Muscle of leg (tissue), 11 donors: Measurements from ENCODE around the gene TSNAX. TPM values are rescaled to one million over a fixed set of nuclear protein-coding genes. Genes with fewer than 3 reads are reported as not detected.
"Not testable (repeated sequence)": the region's sequence is repeated elsewhere in the genome, so short reads cannot be mapped to it uniquely, and the experiment has no call there.

Source experiments
- DNase-seq: peaks from one replicate; pipeline ENCODE4 v3.0.0; 2013
- H3K27ac ChIP-seq: one replicate; pipeline ENCODE4 v1.5.1; 2013; ENCODE audit warnings: mild to moderate bottlenecking, low read length, control low read depth
- H3K27me3 ChIP-seq: one replicate; pipeline ENCODE4 v1.6.1; 2013; ENCODE audit warnings: low read length; ENCODE audit not compliant: control insufficient read depth, insufficient read depth
- H3K36me3 ChIP-seq: one replicate; pipeline ENCODE4 v1.6.1; 2013; ENCODE audit warnings: low read length; ENCODE audit not compliant: control insufficient read depth, insufficient read depth
- H3K4me1 ChIP-seq: one replicate; pipeline ENCODE4 v1.6.1; 2013; ENCODE audit warnings: low read length; ENCODE audit not compliant: control insufficient read depth, insufficient read depth
- H3K4me3 ChIP-seq: one replicate; pipeline ENCODE4 v1.5.1; 2013; ENCODE audit warnings: low read length, control low read depth
- H3K9me3 ChIP-seq: replicated peaks from 2 replicates; pipeline ENCODE4 v1.6.1; 2013; ENCODE audit warnings: low read depth, low read length; ENCODE audit not compliant: control insufficient read depth
- WGBS: methylation state at CpG from one replicate; pipeline ENCODE4 v1.1.5; 2013; ENCODE audit warnings: missing lambda C conversion rate; ENCODE audit not compliant: insufficient coverage; 5-methylcytosine and 5-hydroxymethylcytosine counted together
- polyA plus RNA-seq, 8 donors: library from polyadenylated mRNA; unstranded; fragments of 120-200 nt; gene quantifications; one replicate each; pipeline versions ENCODE4 v1.2.1 to v1.2.3, GENCODE V29; 2013; ENCODE audit warnings: inconsistent platforms in 1 of 8, low replicate concordance in 1 of 8; ENCODE audit not compliant: insufficient read length in 8 of 8, insufficient read depth in 1 of 8
- total RNA-seq: library from RNA; stranded (reverse); fragments of 120-200 nt; gene quantifications from one replicate; pipeline ENCODE4 v1.2.4, GENCODE V29; 2013

Gene TSNAX
- total and polyA plus RNA-seq, 9 donors: 23.0 to 34.7 (median 30.8) TPM

DNA sequence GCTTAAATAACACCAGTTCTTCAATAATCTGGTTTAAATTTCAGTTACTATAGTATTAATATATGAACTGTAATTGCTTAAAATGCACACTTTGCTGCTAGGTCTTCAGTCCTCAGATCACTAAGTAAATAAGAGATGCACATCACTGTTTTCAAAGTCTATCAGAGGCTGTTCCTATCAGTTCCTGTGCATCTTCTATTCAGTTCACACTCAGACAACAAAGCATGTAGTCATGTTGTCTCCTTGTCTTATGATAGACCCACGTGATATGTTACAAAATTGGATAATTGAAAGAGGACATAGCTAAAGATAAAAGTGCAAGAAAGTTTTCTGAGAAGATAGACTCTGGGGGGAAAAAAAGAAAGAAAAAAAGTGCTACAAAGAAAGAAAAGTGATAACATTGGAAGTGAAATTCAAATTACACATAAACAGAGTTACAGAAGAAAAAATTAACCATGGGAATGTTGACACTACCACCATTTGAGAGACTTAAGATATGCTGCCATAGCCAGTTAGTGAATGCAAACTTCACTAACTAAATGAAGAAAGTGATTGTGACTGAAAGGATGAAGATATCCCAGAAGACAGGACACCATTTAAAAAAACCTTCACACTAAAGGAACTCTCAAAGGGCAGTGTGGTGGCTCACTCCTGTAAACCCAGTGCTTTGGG lies 33.9 kb upstream of the TSNAX start:
- no peaks in the 10 kb centered on the region for H3K27me3 ChIP-seq
- H3K9me3 ChIP-seq: peaks cover 14% of the 10 kb centered on the region
- DNase-seq: no peak
- no peaks in the 10 kb centered on the region for H3K36me3 ChIP-seq
- no peak overlapping the region for H3K4me3 ChIP-seq
- H3K27ac ChIP-seq: no peak overlapping the region
- WGBS: no CpG with 5 or more reads among the region's 1 CpG
- no peaks in the 10 kb centered on the region for H3K4me1 ChIP-seq

DNA sequence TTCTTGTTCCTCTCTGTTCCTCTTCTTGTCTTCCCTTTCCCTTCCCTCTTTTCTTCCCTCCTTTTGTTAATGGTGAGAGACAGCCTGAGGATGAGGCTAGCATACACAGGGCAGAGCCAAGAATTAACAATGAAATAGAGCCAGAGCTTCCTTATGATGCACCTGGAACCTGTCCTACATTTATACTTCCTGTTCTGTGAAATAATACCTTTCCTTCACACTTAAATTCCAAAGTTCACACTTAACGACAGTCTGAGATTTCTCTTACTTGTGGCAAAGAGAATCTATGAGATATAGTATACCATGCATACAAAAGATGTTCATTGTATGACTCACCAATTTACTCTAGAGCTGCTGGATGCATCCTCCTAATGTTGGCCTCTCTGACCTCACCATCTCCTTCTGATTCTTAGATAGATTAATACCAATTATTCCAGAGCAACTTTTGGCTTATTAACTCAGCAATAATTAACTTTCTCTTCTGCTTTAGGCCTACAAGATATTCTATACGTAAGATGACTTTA lies 30.8 kb upstream of the TSNAX start:
- WGBS: no CpG with 5 or more reads among the region's 2 CpGs
- H3K9me3 ChIP-seq: peaks cover 17% of the 10 kb centered on the region

GRCh38 chr1:231499148-231499763 lies 29.2 kb upstream of the TSNAX start:
- Histone ChIP-seq H3K27me3 (no peaks in the 10 kb centered on the region), H3K4me1 (no peaks in the 10 kb centered on the region), H3K9me3 (peaks cover 19% of the 10 kb centered on the region), H3K27ac (no peak overlapping the region), H3K36me3 (no peaks in the 10 kb centered on the region), H3K4me3 (no peak overlapping the region)
- WGBS: 63% methylated on average over 1 of the region's 3 CpGs
- no peak for DNase-seq

More for the DNA sequence above, 30.8 kb upstream of the TSNAX start:
- no peak overlapping the region for H3K27ac ChIP-seq
- H3K4me1 ChIP-seq: no peaks in the 10 kb centered on the region
- H3K36me3 ChIP-seq: no peaks in the 10 kb centered on the region
- H3K4me3 ChIP-seq: no peak overlapping the region
- DNase-seq: no peak
- H3K27me3 ChIP-seq: no peaks in the 10 kb centered on the region

- H3K27me3 ChIP-seq: no peaks in the 10 kb centered on the region
- H3K27ac ChIP-seq: no peak overlapping the region
- no peaks in the 10 kb centered on the region for H3K4me1 ChIP-seq
- peaks cover 19% of the 10 kb centered on the region for H3K9me3 ChIP-seq
- H3K4me3 ChIP-seq: no peak overlapping the region
- whole genome bisulfite sequencing: no CpG with 5 or more reads among the region's 2 CpGs
- peak; percentile 4 for DNase-seq
- no peaks in the 10 kb centered on the region for H3K36me3 ChIP-seq
These were observed 27.8 kb upstream of the TSNAX start for GRCh38 chr1:231500666-231501065.

GRCh38 chr1:231503168-231503567 lies 25.3 kb upstream of the TSNAX start:
- not testable (repeated sequence) for DNase-seq, H3K4me3 ChIP-seq, H3K27ac ChIP-seq, H3K36me3 ChIP-seq, H3K27me3 ChIP-seq, H3K4me1 ChIP-seq
- H3K9me3 ChIP-seq: peaks cover 19% of the 10 kb centered on the region
- WGBS: no CpG with 5 or more reads among the region's 1 CpG

GRCh38 chr1:231507476-231508355 lies 20.8 kb upstream of the TSNAX start:
- 58% methylated on average over 3 of the region's 9 CpGs for WGBS
- Histone ChIP-seq H3K36me3 (no peaks in the 10 kb centered on the region), H3K27ac (no peak overlapping the region), H3K9me3 (peaks cover 2% of the 10 kb centered on the region), H3K27me3 (no peaks in the 10 kb centered on the region), H3K4me1 (no peaks in the 10 kb centered on the region), H3K4me3 (no peak overlapping the region)
- DNase-seq: no peak

GRCh38 chr1:231508497-231508896 lies 20.0 kb upstream of the TSNAX start:
- Histone ChIP-seq H3K9me3 (no peaks in the 10 kb centered on the region), H3K27ac (no peak overlapping the region)
- 53% methylated on average over 2 of the region's 6 CpGs for WGBS

GRCh38 chr1:231508941-231509340 lies 19.5 kb upstream of the TSNAX start:
- Histone ChIP-seq H3K4me3 (no peak overlapping the region), H3K9me3 (no peaks in the 10 kb centered on the region), H3K4me1 (no peaks in the 10 kb centered on the region), H3K27ac (no peak overlapping the region), H3K27me3 (no peaks in the 10 kb centered on the region), H3K36me3 (no peaks in the 10 kb centered on the region)
- 37% methylated on average over 2 of the region's 6 CpGs for WGBS
- no peak for DNase-seq

More at GRCh38 chr1:231508497-231508896, 20.0 kb upstream of the TSNAX start:
- H3K4me1 ChIP-seq: no peaks in the 10 kb centered on the region
- no peak overlapping the region for H3K4me3 ChIP-seq
- DNase-seq: no peak
- no peaks in the 10 kb centered on the region for H3K36me3 ChIP-seq
- H3K27me3 ChIP-seq: no peaks in the 10 kb centered on the region

- Histone ChIP-seq H3K36me3 (no peaks in the 10 kb centered on the region), H3K4me3 (no peak overlapping the region), H3K27me3 (no peaks in the 10 kb centered on the region), H3K27ac (no peak overlapping the region), H3K9me3 (no peaks in the 10 kb centered on the region), H3K4me1 (no peaks in the 10 kb centered on the region)
- DNase-seq: no peak
- WGBS: 100% methylated on average over 1 of the region's 2 CpGs
These were observed 16.2 kb upstream of the TSNAX start for GRCh38 chr1:231512147-231512698.

DNA sequence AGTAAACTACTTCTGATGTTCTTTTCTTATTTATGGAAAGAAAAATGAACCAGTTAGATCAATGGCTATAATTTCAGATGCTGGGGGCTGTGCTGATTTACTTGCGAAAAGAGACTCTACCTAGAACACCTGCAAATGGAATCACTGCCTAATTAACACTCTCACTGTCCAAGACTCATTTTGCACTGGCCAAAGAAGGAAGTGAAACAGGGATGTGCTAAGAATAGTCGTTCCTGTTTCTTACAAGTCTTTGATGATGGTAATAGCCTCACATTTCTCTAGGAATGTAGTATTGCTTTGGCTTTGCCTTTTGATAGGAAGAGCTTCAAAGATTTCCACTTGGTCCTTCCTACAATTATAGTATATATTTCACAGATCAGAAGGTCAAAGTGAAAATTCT lies 12.7 kb upstream of the TSNAX start:
- no peaks in the 10 kb centered on the region for H3K36me3 ChIP-seq
- no peaks in the 10 kb centered on the region for H3K4me1 ChIP-seq
- no peak overlapping the region for H3K4me3 ChIP-seq
- H3K27ac ChIP-seq: no peak overlapping the region
- WGBS: no CpG with 5 or more reads among the region's 2 CpGs
- H3K27me3 ChIP-seq: no peaks in the 10 kb centered on the region
- no peaks in the 10 kb centered on the region for H3K9me3 ChIP-seq
- DNase-seq: peak; percentile 63
